ENCODE results near the gene TRIM28. TPM values are rescaled to one million over a fixed set of nuclear protein-coding genes. Genes with fewer than 3 reads are reported as not detected.

The TRIM28 gene
- total and polyA plus RNA-seq, 5 donors from 2014 or later, result 34.5 to 379 (median 50.2) TPM

GRCh38 chr19:58547323-58548312, 3.8 kb downstream of the TRIM28 start:
- Mint-ChIP-seq H3K27me3 (peaks cover 13% of the 10 kb centered on the region), H3K36me3 (peaks cover 29% of the 10 kb centered on the region), H3K4me3 (peak overlapping the region; percentile 33 to 96 (median 76)), H3K4me1 (peaks cover 0 to 55% (median 32%) of the 10 kb centered on the region in 4 donors), H3K9me3 (peaks cover 0 to 3% (median 0%) of the 10 kb centered on the region in 7 donors), H3K27ac (peak overlapping the region in 1 of 3 donors; percentile 59)
- Histone ChIP-seq H3K27me3 (ENCODE audit: control insufficient read depth, insufficient read depth, low read length) (no peaks in the 10 kb centered on the region), H3K4me1 (ENCODE audit: control insufficient read depth, insufficient read depth, low read length, poor library complexity, severe bottlenecking) (peaks cover 36% of the 10 kb centered on the region), H3K4me3 (ENCODE audit: low read depth, low read length) (no peak overlapping the region), H3K36me3 (ENCODE audit: control insufficient read depth, insufficient read depth, low read length) (peaks cover 56% of the 10 kb centered on the region), H3K9me3 (ENCODE audit: control insufficient read depth in 2 of 2, low read length in 2 of 2) (no peaks in the 10 kb centered on the region), H3K27ac (ENCODE audit: insufficient read depth, low read length, poor library complexity, severe bottlenecking) (peak overlapping the region; percentile 21)
- DNase-seq (no peak), ATAC-seq (ENCODE audit: low read depth in 2 of 2) (no peak)

GRCh38 chr19:58548859-58549663, 5.2 kb downstream of the TRIM28 start:
- no peak for ATAC-seq (ENCODE audit: low read depth in 2 of 2)
- H3K4me1 Mint-ChIP-seq, result peaks cover 0 to 57% (median 34%) of the 10 kb centered on the region in 4 donors
- Histone ChIP-seq H3K4me1 (ENCODE audit: control insufficient read depth, insufficient read depth, low read length, poor library complexity, severe bottlenecking) (peaks cover 37% of the 10 kb centered on the region), H3K27me3 (ENCODE audit: control insufficient read depth, insufficient read depth, low read length) (no peaks in the 10 kb centered on the region), H3K4me3 (ENCODE audit: low read depth, low read length) (no peak overlapping the region), H3K9me3 (ENCODE audit: control insufficient read depth in 2 of 2, low read length in 2 of 2) (no peaks in the 10 kb centered on the region), H3K27ac (ENCODE audit: insufficient read depth, low read length, poor library complexity, severe bottlenecking) (no peak overlapping the region), H3K36me3 (ENCODE audit: control insufficient read depth, insufficient read depth, low read length) (peaks cover 58% of the 10 kb centered on the region)
- peak overlapping the region in 1 of 4 donors; percentile 96 for H3K4me3 Mint-ChIP-seq
- no peak overlapping the region for H3K27ac Mint-ChIP-seq
- H3K36me3 Mint-ChIP-seq, result peaks cover 39% of the 10 kb centered on the region
- peaks cover 2% of the 10 kb centered on the region for H3K27me3 Mint-ChIP-seq
- H3K9me3 Mint-ChIP-seq, result peaks cover 0 to 1% (median 0%) of the 10 kb centered on the region in 7 donors
- DNase-seq, result no peak

- Histone ChIP-seq H3K27ac (ENCODE audit: insufficient read depth, low read length, poor library complexity, severe bottlenecking) (no peak overlapping the region), H3K27me3 (ENCODE audit: control insufficient read depth, insufficient read depth, low read length) (no peaks in the 10 kb centered on the region), H3K4me3 (ENCODE audit: low read depth, low read length) (no peak overlapping the region), H3K9me3 (ENCODE audit: control insufficient read depth in 2 of 2, low read length in 2 of 2) (no peaks in the 10 kb centered on the region), H3K4me1 (ENCODE audit: control insufficient read depth, insufficient read depth, low read length, poor library complexity, severe bottlenecking) (peaks cover 43% of the 10 kb centered on the region), H3K36me3 (ENCODE audit: control insufficient read depth, insufficient read depth, low read length) (peaks cover 58% of the 10 kb centered on the region)
- Mint-ChIP-seq H3K36me3 (peaks cover 39% of the 10 kb centered on the region), H3K4me3 (peak overlapping the region in 1 of 4 donors; percentile 93), H3K4me1 (peaks cover 0 to 61% (median 38%) of the 10 kb centered on the region in 4 donors), H3K9me3 (peaks cover 0 to 1% (median 0%) of the 10 kb centered on the region in 7 donors), H3K27me3 (no peaks in the 10 kb centered on the region), H3K27ac (no peak overlapping the region)
- ATAC-seq (ENCODE audit: low read depth in 2 of 2), result no peak
- no peak for DNase-seq
Observed at GRCh38 chr19:58549664-58550361, 5.9 kb downstream of the TRIM28 start.

- Mint-ChIP-seq H3K4me1 (peaks cover 0 to 63% (median 38%) of the 10 kb centered on the region in 4 donors), H3K36me3 (peaks cover 39% of the 10 kb centered on the region), H3K27me3 (no peaks in the 10 kb centered on the region), H3K4me3 (peak overlapping the region in 1 of 4 donors; percentile 93), H3K27ac (no peak overlapping the region), H3K9me3 (peaks cover 0 to 1% (median 0%) of the 10 kb centered on the region in 7 donors)
- DNase-seq, result no peak
- no peaks in the 10 kb centered on the region for H3K9me3 ChIP-seq (ENCODE audit: control insufficient read depth in 2 of 2, low read length in 2 of 2)
- H3K27ac ChIP-seq (ENCODE audit: insufficient read depth, low read length, poor library complexity, severe bottlenecking), result no peak overlapping the region
- no peak overlapping the region for H3K4me3 ChIP-seq (ENCODE audit: low read depth, low read length)
- H3K4me1 ChIP-seq (ENCODE audit: control insufficient read depth, insufficient read depth, low read length, poor library complexity, severe bottlenecking), result peaks cover 41% of the 10 kb centered on the region
- peaks cover 58% of the 10 kb centered on the region for H3K36me3 ChIP-seq (ENCODE audit: control insufficient read depth, insufficient read depth, low read length)
- no peaks in the 10 kb centered on the region for H3K27me3 ChIP-seq (ENCODE audit: control insufficient read depth, insufficient read depth, low read length)
- no peak for ATAC-seq (ENCODE audit: low read depth in 2 of 2)
Observed at GRCh38 chr19:58550362-58551122, 6.7 kb downstream of the TRIM28 start.

- peaks cover 60% of the 10 kb centered on the region for H3K36me3 ChIP-seq (ENCODE audit: control insufficient read depth, insufficient read depth, low read length)
- Mint-ChIP-seq H3K27ac (no peak overlapping the region), H3K36me3 (peaks cover 34% of the 10 kb centered on the region), H3K4me1 (peaks cover 0 to 62% (median 32%) of the 10 kb centered on the region in 4 donors), H3K27me3 (no peaks in the 10 kb centered on the region), H3K4me3 (peak overlapping the region in 1 of 4 donors; percentile 93), H3K9me3 (peaks cover 0 to 1% (median 0%) of the 10 kb centered on the region in 7 donors)
- no peak overlapping the region for H3K27ac ChIP-seq (ENCODE audit: insufficient read depth, low read length, poor library complexity, severe bottlenecking)
- no peak overlapping the region for H3K4me3 ChIP-seq (ENCODE audit: low read depth, low read length)
- DNase-seq (no peak), ATAC-seq (ENCODE audit: low read depth in 2 of 2) (no peak)
- peaks cover 41% of the 10 kb centered on the region for H3K4me1 ChIP-seq (ENCODE audit: control insufficient read depth, insufficient read depth, low read length, poor library complexity, severe bottlenecking)
- no peaks in the 10 kb centered on the region for H3K9me3 ChIP-seq (ENCODE audit: control insufficient read depth in 2 of 2, low read length in 2 of 2)
- no peaks in the 10 kb centered on the region for H3K27me3 ChIP-seq (ENCODE audit: control insufficient read depth, insufficient read depth, low read length)
Observed at GRCh38 chr19:58551123-58551497, 7.2 kb downstream of the TRIM28 start.

GRCh38 chr19:58551577-58552471, 8.0 kb downstream of the TRIM28 start:
- H3K4me3 ChIP-seq (ENCODE audit: low read depth, low read length), result no peak overlapping the region
- no peak for ATAC-seq (ENCODE audit: low read depth in 2 of 2)
- H3K27ac Mint-ChIP-seq, result peak overlapping the region in 1 of 3 donors; percentile 99
- DNase-seq, result no peak
- H3K9me3 Mint-ChIP-seq, result peaks cover 0 to 1% (median 0%) of the 10 kb centered on the region in 7 donors
- no peak overlapping the region for H3K27ac ChIP-seq (ENCODE audit: insufficient read depth, low read length, poor library complexity, severe bottlenecking)
- peaks cover 31% of the 10 kb centered on the region for H3K36me3 Mint-ChIP-seq
- H3K36me3 ChIP-seq (ENCODE audit: control insufficient read depth, insufficient read depth, low read length), result peaks cover 67% of the 10 kb centered on the region
- H3K4me1 Mint-ChIP-seq, result peaks cover 0 to 62% (median 28%) of the 10 kb centered on the region in 4 donors
- no peaks in the 10 kb centered on the region for H3K9me3 ChIP-seq (ENCODE audit: control insufficient read depth in 2 of 2, low read length in 2 of 2)
- peak overlapping the region in 2 of 4 donors; percentile 11 to 93 for H3K4me3 Mint-ChIP-seq
- no peaks in the 10 kb centered on the region for H3K27me3 Mint-ChIP-seq
- peaks cover 35% of the 10 kb centered on the region for H3K4me1 ChIP-seq (ENCODE audit: control insufficient read depth, insufficient read depth, low read length, poor library complexity, severe bottlenecking)
- no peaks in the 10 kb centered on the region for H3K27me3 ChIP-seq (ENCODE audit: control insufficient read depth, insufficient read depth, low read length)
